H54 (cell line): Measurements from ENCODE around the gene MS4A8.
"Not testable (repeated sequence)": the region's sequence is repeated elsewhere in the genome, so short reads cannot be mapped to it uniquely, and the experiment has no call there.

Experiments used
- DNase-seq: peaks from one replicate; pipeline ENCODE4 v3.0.0; 2011; ENCODE audit warnings: low spot score, mixed read lengths; ENCODE audit not compliant: insufficient read length
- FAIRE-seq: peaks from 3 replicates; lab custom pipeline; 2011; peaks lifted over from hg19 to GRCh38; lab: Jason Lieb, UNC
- POLR2A ChIP-seq: IDR thresholded peaks from 2 replicates; pipeline ENCODE4 v1.6.1; 2011; ENCODE audit warnings: low read depth, mild to moderate bottlenecking, low read length

MS4A8 gene

GRCh38 chr11:60699284-60699691 is at the start of gene MS4A8:
TSS of gene MS4A8 (plus strand) at chr11:60699612. CDS start at chr11:60700861, 1,249 bp downstream.
- TF ChIP-seq POLR2A: no peak
- DNase-seq: no peak
- FAIRE-seq: no peak

- DNase-seq: no peak
- FAIRE-seq: no peak
- no peak for TF ChIP-seq POLR2A
These were observed 41.5 kb upstream of the MS4A8 start for GRCh38 chr11:60657888-60658287.

GRCh38 chr11:60658409-60658808 is 41.0 kb upstream of the MS4A8 start:
- FAIRE-seq: no peak
- no peak for DNase-seq
- no peak for TF ChIP-seq POLR2A

- TF ChIP-seq POLR2A: no peak
- FAIRE-seq (no peak), DNase-seq (no peak)
These were observed 27.2 kb upstream of the MS4A8 start for GRCh38 chr11:60672255-60672654.

GRCh38 chr11:60678231-60678630 is 21.2 kb upstream of the MS4A8 start:
- FAIRE-seq, DNase-seq: not testable (repeated sequence)

- FAIRE-seq (no peak), DNase-seq (no peak)
- no peak for TF ChIP-seq POLR2A
These were observed 19.5 kb upstream of the MS4A8 start for GRCh38 chr11:60679879-60680278.

- no peak for TF ChIP-seq POLR2A
- DNase-seq (no peak), FAIRE-seq (no peak)
These were observed 18.8 kb upstream of the MS4A8 start for GRCh38 chr11:60680455-60681119.

GRCh38 chr11:60684541-60684848 is 14.9 kb upstream of the MS4A8 start:
- not testable (repeated sequence) for FAIRE-seq, DNase-seq

GRCh38 chr11:60691661-60692060 is 7.8 kb upstream of the MS4A8 start:
- DNase-seq (no peak), FAIRE-seq (no peak)
- no peak for TF ChIP-seq POLR2A

GRCh38 chr11:60699936-60700335 is 524 bp downstream of the MS4A8 start:
- TF ChIP-seq POLR2A: no peak
- FAIRE-seq (no peak), DNase-seq (no peak)

GRCh38 chr11:60700689-60701468 is 1.5 kb downstream of the MS4A8 start:
- DNase-seq (peak; percentile 19), FAIRE-seq (no peak)
- TF ChIP-seq POLR2A: no peak

GRCh38 chr11:60701469-60701818 is 2.0 kb downstream of the MS4A8 start:
- TF ChIP-seq POLR2A: no peak
- FAIRE-seq (no peak), DNase-seq (no peak)

GRCh38 chr11:60703374-60703773 is 4.0 kb downstream of the MS4A8 start:
- FAIRE-seq (no peak), DNase-seq (no peak)
- no peak for TF ChIP-seq POLR2A

- FAIRE-seq (no peak), DNase-seq (no peak)
- no peak for TF ChIP-seq POLR2A
These were observed 6.5 kb downstream of the MS4A8 start for GRCh38 chr11:60705895-60706294.

GRCh38 chr11:60706931-60707330 is 7.5 kb downstream of the MS4A8 start:
- DNase-seq: no peak
- TF ChIP-seq POLR2A: no peak
- no peak for FAIRE-seq
